ENCODE results near the gene KBTBD4. TPM values are rescaled to one million over a fixed set of nuclear protein-coding genes. Genes with fewer than 3 reads are reported as not detected.
A peak's percentile ranks its signal among the peaks of the same experiment; 100 is the strongest.

Gene KBTBD4
- total RNA-seq, 1 donor from 2014 or later: 11.1 TPM

GRCh38 chr11:47577460-47578041 is 1.2 kb downstream of the KBTBD4 start:
- TF ChIP-seq, protein P1, sequence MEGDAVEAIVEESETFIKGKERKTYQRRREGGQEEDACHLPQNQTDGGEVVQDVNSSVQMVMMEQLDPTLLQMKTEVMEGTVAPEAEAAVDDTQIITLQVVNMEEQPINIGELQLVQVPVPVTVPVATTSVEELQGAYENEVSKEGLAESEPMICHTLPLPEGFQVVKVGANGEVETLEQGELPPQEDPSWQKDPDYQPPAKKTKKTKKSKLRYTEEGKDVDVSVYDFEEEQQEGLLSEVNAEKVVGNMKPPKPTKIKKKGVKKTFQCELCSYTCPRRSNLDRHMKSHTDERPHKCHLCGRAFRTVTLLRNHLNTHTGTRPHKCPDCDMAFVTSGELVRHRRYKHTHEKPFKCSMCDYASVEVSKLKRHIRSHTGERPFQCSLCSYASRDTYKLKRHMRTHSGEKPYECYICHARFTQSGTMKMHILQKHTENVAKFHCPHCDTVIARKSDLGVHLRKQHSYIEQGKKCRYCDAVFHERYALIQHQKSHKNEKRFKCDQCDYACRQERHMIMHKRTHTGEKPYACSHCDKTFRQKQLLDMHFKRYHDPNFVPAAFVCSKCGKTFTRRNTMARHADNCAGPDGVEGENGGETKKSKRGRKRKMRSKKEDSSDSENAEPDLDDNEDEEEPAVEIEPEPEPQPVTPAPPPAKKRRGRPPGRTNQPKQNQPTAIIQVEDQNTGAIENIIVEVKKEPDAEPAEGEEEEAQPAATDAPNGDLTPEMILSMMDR (IDR thresholded peaks at IDR 0.05; ENCODE audit: partially characterized antibody, unreplicated experiment): no peak
- DNase-seq: no peak
- H3K4me3 Mint-ChIP-seq (ENCODE audit: unreplicated experiment): peak overlapping the region; percentile 100
- H3K36me3 Mint-ChIP-seq (ENCODE audit: unreplicated experiment): peaks cover 5% of the 10 kb centered on the region
- H3K27ac Mint-ChIP-seq (ENCODE audit: unreplicated experiment): no peak overlapping the region
- H3K27me3 Mint-ChIP-seq (ENCODE audit: unreplicated experiment): peaks cover 10% of the 10 kb centered on the region
- H3K9me3 Mint-ChIP-seq (ENCODE audit: unreplicated experiment): peaks cover 7% of the 10 kb centered on the region
- H3K4me1 Mint-ChIP-seq (ENCODE audit: low read depth, unreplicated experiment): peaks cover 12% of the 10 kb centered on the region

GRCh38 chr11:47573321-47573720 is 5.4 kb downstream of the KBTBD4 start:
- Mint-ChIP-seq H3K9me3 (ENCODE audit: unreplicated experiment) (no peaks in the 10 kb centered on the region), H3K4me3 (ENCODE audit: unreplicated experiment) (no peak overlapping the region), H3K36me3 (ENCODE audit: unreplicated experiment) (peaks cover 5% of the 10 kb centered on the region), H3K27ac (ENCODE audit: unreplicated experiment) (no peak overlapping the region), H3K27me3 (ENCODE audit: unreplicated experiment) (peaks cover 1% of the 10 kb centered on the region), H3K4me1 (ENCODE audit: low read depth, unreplicated experiment) (peaks cover 5% of the 10 kb centered on the region)
- DNase-seq: no peak
- TF ChIP-seq, protein P1 (IDR thresholded peaks at IDR 0.05; ENCODE audit: partially characterized antibody, unreplicated experiment): no peak

- Mint-ChIP-seq H3K36me3 (ENCODE audit: unreplicated experiment) (peaks cover 5% of the 10 kb centered on the region), H3K27ac (ENCODE audit: unreplicated experiment) (no peak overlapping the region), H3K27me3 (ENCODE audit: unreplicated experiment) (peaks cover 1% of the 10 kb centered on the region), H3K9me3 (ENCODE audit: unreplicated experiment) (no peaks in the 10 kb centered on the region), H3K4me1 (ENCODE audit: low read depth, unreplicated experiment) (peaks cover under 1% of the 10 kb centered on the region), H3K4me3 (ENCODE audit: unreplicated experiment) (no peak overlapping the region)
- no peak for DNase-seq
- TF ChIP-seq, protein P1 (IDR thresholded peaks at IDR 0.05; ENCODE audit: partially characterized antibody, unreplicated experiment): no peak
These were observed 6.0 kb downstream of the KBTBD4 start for GRCh38 chr11:47572715-47573255.

- TF ChIP-seq, protein P1 (IDR thresholded peaks at IDR 0.05; ENCODE audit: partially characterized antibody, unreplicated experiment): no peak
- Mint-ChIP-seq H3K27ac (ENCODE audit: unreplicated experiment) (no peak overlapping the region), H3K27me3 (ENCODE audit: unreplicated experiment) (peaks cover 1% of the 10 kb centered on the region), H3K4me3 (ENCODE audit: unreplicated experiment) (no peak overlapping the region), H3K9me3 (ENCODE audit: unreplicated experiment) (no peaks in the 10 kb centered on the region), H3K36me3 (ENCODE audit: unreplicated experiment) (peaks cover 5% of the 10 kb centered on the region), H3K4me1 (ENCODE audit: low read depth, unreplicated experiment) (no peaks in the 10 kb centered on the region)
- no peak for DNase-seq
These were observed 6.9 kb downstream of the KBTBD4 start for GRCh38 chr11:47571895-47572294.

GRCh38 chr11:47571357-47571729 is 7.4 kb downstream of the KBTBD4 start:
- Mint-ChIP-seq H3K27ac (ENCODE audit: unreplicated experiment) (no peak overlapping the region), H3K4me3 (ENCODE audit: unreplicated experiment) (no peak overlapping the region), H3K4me1 (ENCODE audit: low read depth, unreplicated experiment) (no peaks in the 10 kb centered on the region), H3K27me3 (ENCODE audit: unreplicated experiment) (peaks cover 1% of the 10 kb centered on the region), H3K9me3 (ENCODE audit: unreplicated experiment) (no peaks in the 10 kb centered on the region), H3K36me3 (ENCODE audit: unreplicated experiment) (peaks cover 5% of the 10 kb centered on the region)
- DNase-seq: no peak
- TF ChIP-seq, protein P1 (IDR thresholded peaks at IDR 0.05; ENCODE audit: partially characterized antibody, unreplicated experiment): no peak
